Measurements from ENCODE around the gene KIAA0825.

The KIAA0825 gene

DNA sequence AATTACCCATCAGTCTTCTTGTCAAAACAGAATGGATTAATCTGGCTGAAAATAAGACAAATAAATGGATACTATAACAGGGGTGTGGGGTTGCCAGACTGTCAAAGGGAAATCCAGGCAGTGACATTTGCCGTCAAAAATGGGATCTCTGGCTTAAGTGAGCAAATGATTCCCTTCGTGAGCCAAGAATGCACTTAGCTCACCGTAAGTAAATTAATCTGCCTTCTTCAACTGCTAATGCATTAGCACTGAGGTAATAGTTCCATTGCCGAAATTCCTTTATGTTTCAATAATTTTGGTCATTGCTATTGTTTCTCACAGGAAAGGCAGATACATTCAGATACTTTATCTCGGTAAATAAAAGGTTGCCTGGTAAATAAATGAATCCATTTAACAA is 377.8 kb downstream of the KIAA0825 start:
- ATAC-seq (no peak), DNase-seq (no peak)

DNA sequence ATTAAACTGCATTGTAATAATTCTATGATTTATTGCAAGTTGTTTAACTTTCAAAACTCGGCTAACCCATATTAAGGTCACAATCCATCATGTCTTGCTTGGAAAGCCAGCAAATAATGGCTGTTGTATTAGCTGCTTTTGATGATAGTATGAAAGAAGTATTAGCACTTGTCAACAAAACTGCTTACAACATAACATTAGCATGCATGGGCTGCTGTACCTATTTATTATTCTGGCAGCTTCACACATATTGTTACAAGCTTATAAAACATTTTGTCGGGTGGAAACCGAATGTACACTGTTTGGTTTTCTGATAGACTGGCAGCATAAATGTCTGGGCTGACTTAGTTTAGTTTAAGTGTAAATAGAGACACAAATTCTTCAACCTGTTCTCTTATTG is 378.3 kb downstream of the KIAA0825 start:
- ATAC-seq: no peak
- DNase-seq: no peak

DNA sequence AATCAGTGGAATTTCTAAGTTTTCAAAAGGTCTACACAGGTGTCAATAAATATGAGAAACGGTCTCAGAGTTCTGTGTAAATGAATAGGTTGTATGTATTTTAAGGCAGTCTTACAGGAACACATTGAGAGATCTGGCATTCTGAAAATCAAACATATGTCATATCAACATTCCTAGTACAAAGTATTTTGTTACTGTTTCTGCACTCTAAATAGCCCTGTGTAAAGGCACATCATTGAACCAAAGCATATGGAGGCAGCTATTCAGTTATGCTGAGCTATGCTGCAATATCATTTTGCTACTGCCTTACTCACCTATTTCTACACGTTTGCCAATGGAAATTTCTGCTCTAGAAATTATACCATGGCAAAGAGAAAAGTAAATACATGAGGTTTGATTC is 379.1 kb downstream of the KIAA0825 start:
- DNase-seq (no peak), ATAC-seq (no peak)

DNA sequence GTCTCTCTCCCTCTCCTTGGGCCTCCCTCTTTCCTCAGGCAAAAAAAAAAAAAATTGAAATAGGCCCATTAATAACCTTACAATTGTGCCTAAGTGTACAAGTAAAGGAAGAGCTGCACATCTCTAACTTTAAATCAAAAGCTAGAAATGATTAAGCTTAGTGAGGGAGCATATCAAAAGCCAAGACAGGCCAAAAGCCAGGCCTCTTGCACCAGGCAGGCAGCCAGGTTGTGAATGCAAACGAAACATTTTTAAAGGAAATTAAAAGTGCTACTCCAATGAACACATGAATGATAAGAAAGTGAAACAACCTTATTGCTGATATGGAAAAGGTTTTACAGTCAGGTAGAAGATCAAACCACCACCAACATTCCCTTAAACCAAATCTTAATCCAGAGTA is 383.4 kb downstream of the KIAA0825 start:
- DNase-seq: no peak

DNA sequence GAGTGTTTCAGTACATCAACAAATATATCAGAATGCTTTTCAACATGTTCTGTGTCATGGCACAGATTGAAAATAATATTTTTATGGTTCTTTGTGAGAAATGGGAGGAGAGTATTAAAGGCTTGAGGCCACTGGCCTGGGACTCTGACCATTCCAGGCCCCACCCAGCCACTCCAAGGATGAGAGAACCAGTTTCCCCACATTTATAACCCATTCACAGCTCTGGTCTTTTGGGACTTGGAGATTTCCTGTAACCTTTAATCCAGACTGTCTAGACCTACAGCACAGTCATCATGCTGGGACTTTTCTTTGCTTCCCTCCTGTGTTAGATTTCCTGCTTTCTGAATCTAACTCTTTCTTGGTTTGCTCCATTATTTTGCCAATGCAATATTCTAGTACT is 389.6 kb downstream of the KIAA0825 start:
- DNase-seq (no peak), ATAC-seq (no peak)

More for the DNA sequence above, 383.4 kb downstream of the KIAA0825 start:
- no peak for ATAC-seq

DNA sequence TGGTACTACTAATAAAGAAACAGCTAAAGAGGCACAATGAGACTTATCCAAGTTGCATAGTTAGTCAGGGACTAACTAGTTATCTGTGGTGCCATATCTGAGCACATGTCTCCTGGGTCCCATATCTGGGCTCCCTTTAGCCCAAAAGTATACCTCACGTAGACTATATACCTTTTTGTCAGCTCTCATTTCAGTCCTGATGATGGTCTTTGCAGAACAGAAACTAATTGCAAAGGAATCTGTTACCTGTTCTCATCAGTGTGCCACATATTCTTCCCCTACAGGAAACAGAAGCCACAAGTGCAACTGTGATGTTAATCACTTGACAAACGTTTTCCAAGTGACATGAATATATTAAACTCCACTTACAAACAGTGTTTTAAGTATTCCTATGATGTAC is 395.2 kb downstream of the KIAA0825 start:
- DNase-seq (no peak), ATAC-seq (peak; percentile 59)

DNA sequence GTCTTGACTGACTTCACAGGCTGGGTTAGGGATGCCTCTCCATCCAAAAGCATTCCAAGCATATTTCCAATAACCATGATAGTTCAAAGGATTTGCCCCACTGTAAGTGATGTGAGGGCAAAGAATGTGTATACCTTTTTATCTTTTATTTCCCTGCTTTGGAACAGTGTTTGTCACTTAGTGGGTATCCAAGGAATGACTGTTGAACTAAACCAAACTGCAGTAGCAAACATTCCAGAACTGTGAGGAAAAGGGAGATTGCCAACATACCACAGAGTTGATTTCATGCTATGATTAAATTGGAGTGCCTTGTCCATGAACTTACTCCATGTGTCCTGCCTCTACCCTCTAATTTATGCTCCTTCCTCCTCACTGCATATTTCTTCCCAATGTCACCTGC is 400.0 kb downstream of the KIAA0825 start:
- no peak for ATAC-seq
- DNase-seq: no peak

DNA sequence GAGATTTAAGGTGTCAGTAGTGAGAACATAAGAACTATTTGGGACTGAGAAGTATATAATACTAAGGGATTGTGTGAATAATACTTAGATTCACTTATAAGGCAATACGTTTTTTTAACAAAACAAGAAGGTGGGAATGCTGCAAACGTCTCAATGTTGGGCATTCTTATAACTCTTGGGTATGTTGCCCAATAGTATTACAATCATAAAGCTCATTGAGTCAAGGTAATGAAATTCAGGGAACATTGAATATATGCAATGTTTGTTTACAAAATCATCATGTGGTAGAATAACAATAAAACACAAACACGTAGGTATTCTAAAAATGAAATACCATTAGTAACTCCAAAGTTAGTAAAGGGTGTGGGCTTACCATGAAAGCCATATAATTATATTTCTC is 400.7 kb downstream of the KIAA0825 start:
- DNase-seq (no peak), ATAC-seq (no peak)

DNA sequence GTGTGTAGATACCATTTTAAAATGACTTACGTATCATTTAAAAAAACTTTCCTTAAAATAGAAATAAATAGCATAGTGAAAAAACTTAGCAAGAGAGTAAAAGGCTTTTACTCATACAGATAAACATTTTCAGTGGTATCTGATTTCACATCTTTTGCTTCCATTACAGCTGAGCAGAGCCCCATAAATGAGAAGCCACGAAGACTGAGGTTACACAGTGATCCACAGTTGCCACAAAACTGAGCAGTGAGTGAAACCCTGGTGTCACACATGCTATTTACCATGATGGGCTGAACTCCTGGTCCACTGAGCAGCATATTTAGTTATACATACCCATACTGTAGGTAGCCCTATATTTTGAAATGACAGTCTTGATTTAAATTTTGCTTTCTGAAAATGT is 401.2 kb downstream of the KIAA0825 start:
- no peak for ATAC-seq
- DNase-seq: no peak

DNA sequence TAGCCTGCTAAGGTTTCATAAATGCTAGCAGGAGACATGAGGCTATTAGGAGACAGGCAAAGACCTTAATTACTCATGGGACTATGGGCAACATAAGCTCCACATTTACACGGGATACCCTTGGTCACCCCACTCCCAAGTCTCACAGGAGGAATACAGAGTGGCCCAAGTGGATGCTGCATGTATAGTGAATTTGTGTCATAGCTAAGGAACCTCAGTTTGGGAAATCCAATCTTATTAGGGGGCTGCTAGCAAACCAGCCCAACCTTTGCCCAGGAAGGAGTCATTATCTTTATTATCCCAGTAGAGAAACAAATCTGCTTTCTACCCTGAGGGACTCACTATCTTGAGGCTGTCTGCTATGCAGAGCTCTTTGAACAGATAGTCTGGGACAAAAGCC is 405.9 kb downstream of the KIAA0825 start:
- no peak for ATAC-seq
- no peak for DNase-seq

DNA sequence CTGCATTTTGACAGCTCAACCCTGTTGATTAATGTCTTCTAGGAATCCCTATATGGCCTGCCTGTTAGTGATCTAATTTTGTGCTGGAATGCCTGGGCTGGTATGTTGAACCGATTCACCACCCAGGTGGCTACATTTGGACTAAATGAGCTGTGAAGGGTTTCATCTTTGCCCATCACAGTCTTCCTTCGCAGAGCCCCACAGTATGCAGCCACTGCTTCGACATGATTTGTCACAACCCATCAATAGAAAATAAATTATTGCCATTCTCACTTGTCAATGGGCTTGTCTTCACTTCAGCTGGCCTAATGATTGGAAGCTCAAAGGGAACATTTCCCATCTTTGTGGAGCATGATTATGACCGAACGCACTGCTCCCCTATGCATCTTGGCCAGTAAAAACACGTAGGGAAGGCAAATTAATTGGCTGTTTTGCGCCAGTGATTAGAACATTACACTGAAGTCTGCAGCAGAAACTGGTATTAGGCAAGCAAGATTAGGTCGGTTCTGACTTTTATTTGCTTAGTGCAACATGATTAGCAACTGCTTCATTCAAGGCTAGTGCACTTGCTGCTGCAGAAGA is 408.5 kb downstream of the KIAA0825 start:
- no peak for DNase-seq
- ATAC-seq: no peak

DNA sequence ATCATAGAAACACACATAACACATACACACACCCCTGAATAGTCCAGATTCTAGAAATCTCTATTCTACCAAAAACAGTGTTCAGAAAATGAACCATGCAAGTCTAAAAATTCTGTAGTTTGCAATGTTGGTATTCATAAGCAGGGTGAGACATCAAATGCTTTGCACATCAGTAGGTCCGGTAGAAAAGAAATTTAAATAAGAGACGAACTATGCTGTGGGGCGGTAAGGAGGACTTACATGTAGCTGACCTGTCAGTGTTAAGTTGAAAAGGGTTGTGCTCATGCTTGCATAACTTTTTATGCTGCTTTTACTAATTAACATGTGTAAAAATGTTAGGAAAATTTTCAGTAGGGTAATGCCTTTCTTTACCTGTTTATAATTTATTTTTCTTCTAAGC is 409.1 kb downstream of the KIAA0825 start:
- ATAC-seq (no peak), DNase-seq (no peak)

DNA sequence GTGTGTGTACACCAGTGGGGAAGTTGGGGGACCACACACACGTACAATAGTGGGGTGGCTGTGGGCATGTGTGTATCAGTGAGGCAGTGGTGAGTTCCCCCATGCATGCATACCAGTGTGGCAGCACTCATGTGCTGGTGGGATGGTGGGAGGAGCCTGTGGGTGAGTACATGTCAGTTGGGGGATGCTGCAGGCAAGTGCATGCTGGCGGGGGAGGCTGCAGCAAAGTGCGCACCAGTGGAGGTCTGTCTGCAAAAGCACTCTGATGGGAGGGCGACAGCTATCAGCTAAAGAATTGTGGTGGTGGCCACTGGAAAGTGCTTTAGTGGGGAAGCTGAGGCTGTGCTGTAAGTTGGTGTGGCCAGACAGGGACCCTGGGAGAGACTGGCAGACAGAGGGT is 418.8 kb downstream of the KIAA0825 start:
- ATAC-seq: no peak
- DNase-seq: no peak

DNA sequence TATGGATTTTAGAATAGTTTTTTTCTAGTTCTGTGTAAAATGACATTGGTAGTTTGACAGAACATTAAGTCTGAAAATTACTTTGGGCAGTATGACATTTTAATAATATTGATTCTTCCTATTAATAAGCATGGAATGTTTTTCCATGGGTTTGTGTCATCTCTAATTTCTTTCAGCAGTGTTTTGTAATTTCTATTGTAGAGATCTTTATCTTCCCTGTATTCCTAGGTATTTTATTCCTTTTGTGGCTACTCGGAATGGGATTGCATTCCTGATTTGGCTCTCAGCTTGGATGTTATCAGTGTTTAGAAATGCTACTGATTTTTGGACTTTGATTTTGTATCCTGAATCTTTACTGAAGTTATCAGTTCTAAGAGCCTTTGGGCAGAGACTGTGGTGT is 420.4 kb downstream of the KIAA0825 start:
- DNase-seq (no peak), ATAC-seq (no peak)

DNA sequence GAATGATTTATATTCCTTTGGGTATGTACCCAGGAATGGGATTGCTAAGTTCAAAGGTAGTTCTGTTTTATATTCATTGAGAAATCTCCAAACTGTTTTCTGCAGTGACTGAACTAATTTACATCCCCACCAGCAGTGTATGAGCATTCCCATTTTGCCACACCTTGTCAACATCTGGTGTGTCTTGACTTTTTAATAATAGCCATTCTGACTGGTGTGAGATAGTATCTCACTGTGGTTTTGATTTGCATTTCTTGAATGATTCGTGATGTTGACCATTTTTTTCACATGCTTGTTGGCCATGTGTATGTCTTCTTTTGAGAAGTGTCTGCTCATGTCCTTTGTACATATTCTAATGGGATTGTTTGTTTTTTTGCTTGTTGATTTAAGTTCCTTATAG is 421.5 kb downstream of the KIAA0825 start:
- ATAC-seq (no peak), DNase-seq (no peak)

DNA sequence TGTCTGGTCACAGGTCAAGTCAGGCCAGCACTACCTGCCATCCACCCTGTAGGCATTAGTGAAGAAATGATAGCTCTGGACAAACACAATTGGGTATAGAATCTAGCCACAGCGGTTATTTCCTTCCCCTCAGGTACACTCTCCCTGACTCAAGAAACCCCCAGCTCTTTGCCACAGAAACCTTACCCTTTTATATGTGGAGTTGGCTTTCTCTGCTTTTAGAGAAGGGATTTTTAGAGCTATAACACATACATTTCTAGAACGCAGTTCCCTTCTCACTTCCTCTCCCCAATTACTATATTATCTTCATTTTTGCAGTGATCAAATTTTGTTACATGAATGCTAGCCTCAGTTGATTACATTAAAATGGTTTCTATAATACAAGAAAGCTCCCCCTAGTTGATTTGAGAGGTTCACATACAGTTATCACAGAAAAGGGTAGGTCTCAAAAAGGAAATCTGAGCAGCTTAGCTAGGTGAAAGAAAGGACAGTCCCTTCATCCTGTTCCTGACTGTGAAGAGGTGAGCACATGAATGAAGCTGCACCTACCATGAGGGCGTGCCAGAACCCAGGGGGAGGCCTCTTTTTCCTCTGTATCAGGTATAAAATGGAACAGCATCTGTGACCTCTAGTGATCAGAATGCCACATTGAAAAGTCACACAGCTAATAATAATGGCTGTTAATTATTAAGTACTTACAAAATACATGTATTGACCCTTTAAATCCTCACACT is 425.6 kb downstream of the KIAA0825 start:
- no peak for ATAC-seq
- no peak for DNase-seq

DNA sequence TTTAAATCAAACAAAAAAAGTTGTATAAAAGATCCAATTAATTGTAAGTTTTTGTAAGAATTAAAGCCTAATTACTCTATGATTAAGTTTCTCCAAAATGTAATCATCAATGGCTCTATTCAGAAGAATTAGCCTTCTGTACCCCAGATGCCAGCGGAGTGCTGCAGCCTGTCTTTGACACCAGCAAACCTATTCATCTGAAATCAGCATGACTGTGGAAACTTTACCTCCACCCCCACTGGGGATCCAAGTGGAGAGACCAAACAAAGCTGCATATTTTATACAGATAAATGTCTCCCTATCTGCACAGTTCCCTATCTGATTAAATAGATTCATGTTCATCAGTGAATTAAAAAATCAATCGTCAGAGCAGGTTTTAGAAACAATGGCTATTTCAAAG is 426.8 kb downstream of the KIAA0825 start:
- ATAC-seq: no peak

DNA sequence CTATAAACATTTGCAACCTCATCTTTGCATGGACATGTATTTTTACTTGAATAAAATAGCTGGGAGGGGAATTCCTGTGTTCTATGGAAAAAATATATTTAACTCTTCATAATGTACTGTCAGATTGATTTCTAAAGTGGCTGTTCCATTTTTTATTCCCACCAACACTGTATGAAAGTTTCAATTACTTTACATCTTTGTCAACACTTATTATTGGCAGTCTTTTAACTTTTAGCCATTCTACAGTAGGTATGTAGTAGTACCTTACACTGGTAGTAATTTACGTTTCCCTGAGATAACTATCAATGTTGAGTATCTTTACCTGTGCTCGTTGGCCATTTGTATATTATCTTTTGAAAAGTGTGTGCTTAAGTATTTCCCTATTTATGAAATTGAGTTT is 429.7 kb downstream of the KIAA0825 start:
- ATAC-seq (no peak), DNase-seq (no peak)

More for the DNA sequence above, 426.8 kb downstream of the KIAA0825 start:
- no peak for DNase-seq

DNA sequence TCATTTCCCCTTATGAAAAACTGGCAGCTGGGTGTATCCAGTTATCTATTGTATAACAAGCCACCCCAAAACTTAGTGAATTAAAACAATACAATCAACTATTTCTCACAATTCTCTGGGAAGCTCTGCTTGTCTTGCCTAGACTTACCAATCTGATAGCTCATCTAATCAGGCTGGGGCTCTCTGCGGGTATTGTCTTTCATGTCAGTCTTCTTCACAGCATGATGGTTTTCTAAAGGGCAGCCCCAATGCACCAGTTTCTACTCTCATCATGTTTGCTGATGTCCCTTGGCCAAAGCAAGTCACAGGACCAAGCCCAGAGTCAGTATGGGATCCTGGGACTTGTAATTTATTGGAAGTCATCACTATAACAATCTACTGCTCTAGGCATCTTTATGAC is 433.5 kb downstream of the KIAA0825 start:
- ATAC-seq: no peak
- no peak for DNase-seq

DNA sequence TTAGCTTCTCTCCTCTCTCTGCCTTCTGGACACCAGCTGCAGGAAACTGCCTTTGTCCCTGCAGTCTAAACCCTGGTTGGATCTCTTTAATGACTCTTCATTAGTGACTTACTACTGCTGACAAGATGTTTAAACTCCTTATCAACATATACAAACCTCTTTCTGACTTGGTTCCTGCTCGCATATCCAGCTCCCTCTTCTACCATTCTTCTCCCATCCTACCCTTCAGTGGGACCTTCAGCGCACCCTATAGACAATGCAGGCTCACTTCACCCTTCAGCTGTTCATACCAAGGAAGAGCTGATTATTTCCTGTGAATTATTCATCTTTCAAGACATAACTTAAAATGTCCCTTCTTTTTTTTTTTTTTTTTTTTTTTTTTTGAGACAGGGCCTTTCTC is 436.5 kb downstream of the KIAA0825 start:
- DNase-seq (no peak), ATAC-seq (no peak)

DNA sequence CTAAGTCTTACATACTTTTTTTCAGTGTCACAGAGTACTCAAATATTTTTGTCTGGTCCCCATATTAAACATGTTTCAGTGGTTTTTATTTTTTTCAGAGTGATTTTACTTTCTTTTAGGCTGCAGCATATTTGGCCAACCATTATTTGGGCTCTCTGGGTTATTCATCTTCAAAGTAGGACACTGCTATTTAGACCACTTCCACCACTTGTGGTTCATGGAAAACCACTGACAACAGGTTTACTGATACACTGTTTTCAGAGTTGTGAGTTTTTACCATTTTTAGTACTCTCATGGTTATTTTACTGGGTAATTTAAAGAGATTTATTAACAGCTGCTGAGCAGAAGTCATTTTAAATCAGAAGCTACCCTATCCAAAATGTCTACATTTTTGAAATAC is 437.6 kb downstream of the KIAA0825 start:
- ATAC-seq (no peak), DNase-seq (no peak)

DNA sequence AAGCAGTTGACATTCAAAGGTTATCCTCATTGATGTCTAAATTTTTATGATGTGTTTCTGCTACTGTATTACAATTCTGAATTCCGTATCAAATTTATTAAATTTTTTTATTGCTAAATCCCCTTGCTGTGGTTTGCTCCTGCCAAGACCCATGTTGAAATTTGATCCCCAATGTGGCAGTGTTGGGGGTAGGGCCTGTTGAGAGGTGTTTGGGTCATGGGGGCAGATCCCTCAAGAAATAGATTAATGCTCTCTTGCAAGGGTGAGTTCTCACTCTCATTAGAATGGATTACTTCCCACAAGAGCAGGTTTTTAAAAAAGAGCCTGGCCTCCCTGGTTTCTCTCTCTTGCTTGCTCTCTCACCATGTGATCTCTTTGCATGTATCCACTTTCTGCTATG is 442.5 kb downstream of the KIAA0825 start:
- DNase-seq: no peak

DNA sequence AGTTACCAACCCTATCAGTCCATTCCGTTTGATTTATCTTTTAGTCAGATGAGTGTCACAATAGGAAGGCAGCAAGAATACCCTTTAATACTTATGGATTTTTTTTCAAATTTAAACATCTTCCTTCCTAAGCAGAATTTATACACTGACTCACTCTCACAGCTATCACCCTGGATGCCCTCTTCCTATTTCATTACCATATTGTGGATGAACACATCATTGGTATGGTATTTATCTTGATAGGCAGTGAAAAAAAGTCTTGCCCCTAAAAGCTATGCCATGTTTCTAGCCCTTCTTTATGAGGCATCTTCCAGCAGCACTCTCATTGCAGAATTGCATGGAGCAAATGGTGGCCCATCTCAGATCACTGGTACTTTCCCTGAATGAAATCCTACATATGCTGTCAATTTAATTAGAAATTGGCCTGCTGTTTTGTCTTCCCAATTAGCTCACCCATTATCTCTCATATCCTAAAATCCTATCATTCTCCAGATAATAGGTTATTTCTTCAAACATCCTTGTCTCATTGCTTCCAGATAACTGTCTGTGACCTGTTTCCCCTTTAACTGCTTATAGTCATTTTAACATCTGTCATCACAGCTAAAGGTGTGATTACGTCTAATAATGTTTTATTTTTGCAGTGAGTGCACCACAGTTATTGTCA is 443.5 kb downstream of the KIAA0825 start:
- ATAC-seq (no peak), DNase-seq (no peak)

More for the DNA sequence above, 442.5 kb downstream of the KIAA0825 start:
- ATAC-seq: no peak

DNA sequence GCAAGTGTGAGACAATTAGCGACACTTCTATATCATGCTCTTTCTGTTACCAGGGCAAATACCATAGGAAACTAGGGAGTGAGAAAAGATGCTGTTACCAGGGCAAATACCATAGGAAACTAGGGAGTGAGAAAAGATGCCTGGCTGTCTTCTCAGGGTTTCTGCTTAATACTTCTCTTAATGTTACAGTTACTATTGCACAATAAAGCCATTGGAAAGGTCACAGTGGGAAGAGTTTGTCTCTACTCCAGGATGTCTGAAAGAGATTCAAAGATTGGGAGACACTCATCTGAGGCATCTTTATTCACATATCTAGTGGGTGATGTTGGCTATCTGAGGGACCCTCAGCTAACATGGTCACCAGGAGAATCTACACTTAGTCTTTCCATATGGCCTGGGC is 445.3 kb downstream of the KIAA0825 start:
- DNase-seq (no peak), ATAC-seq (no peak)
